IMR-90 (cell line): ENCODE measurements around the gene TMEM60. TPM values are rescaled to one million over a fixed set of nuclear protein-coding genes. Genes with fewer than 3 reads are reported as not detected.

Experiments used
- ATAC-seq: fragments of 200-7000 bp; cut with Tn5 transposase; 2 replicates; pipeline ENCODE4 v1.9.1; 2020; ENCODE audit warnings: low read depth, mild to moderate bottlenecking, moderate library complexity
- BruUV-seq: library from RNA; stranded (reverse); fragments of 400-500 nt; replicated peaks from 2 replicates; lab custom pipeline; 2021; lab: Mats Ljungman, UMichigan
- CTCF ChIA-PET: fragments of 300-600 bp; formaldehyde crosslinking; extraction: SDS; loops from one replicate; lab custom pipeline; 2021; ENCODE audit warnings: antibody characterized with exemption; lab: Yijun Ruan, JAX
- POLR2A ChIA-PET: fragments of 300-600 bp; sonication (Branson Sonifier 250); formaldehyde crosslinking; loops from one replicate; lab custom pipeline; 2022; ENCODE audit warnings: antibody characterized with exemption; ENCODE audit not compliant: unreplicated experiment; lab: Charles Lee
- DNase-seq: peaks from one replicate; pipeline ENCODE4 v3.0.0; 2013
- H2AFZ ChIP-seq: replicated peaks from 2 replicates; pipeline ENCODE3; 2013; ENCODE audit warnings: low read length, mild to moderate bottlenecking; ENCODE audit not compliant: poor library complexity
- H2AK5ac ChIP-seq: 2 replicates; pipeline ENCODE4 v1.6.1; 2013; ENCODE audit warnings: low read depth, low read length, inconsistent platforms
- H2AK9ac ChIP-seq: replicated peaks from 2 replicates; pipeline ENCODE3; 2013; ENCODE audit warnings: mild to moderate bottlenecking, low read depth, low read length, moderate library complexity; ENCODE audit not compliant: poor library complexity
- H2BK120ac ChIP-seq: 2 replicates; pipeline ENCODE4 v1.6.1; 2013; ENCODE audit warnings: low read depth, low read length, inconsistent platforms
- H2BK15ac ChIP-seq: 3 replicates; pipeline ENCODE4 v1.6.1; 2013; ENCODE audit warnings: low read depth, low read length, inconsistent platforms
- H2BK20ac ChIP-seq: 2 replicates; pipeline ENCODE4 v1.6.1; 2013; ENCODE audit warnings: low read depth, mild to moderate bottlenecking, inconsistent platforms, low read length, moderate library complexity
- H2BK5ac ChIP-seq: 2 replicates; pipeline ENCODE4 v1.6.1; 2013; ENCODE audit warnings: mild to moderate bottlenecking, low read depth, low read length, inconsistent platforms; ENCODE audit not compliant: poor library complexity, severe bottlenecking
- H3K14ac ChIP-seq: replicated peaks from 2 replicates; pipeline ENCODE4 v1.6.1; 2013; ENCODE audit warnings: low read depth, low read length, inconsistent platforms
- H3K18ac ChIP-seq: 2 replicates; pipeline ENCODE4 v1.6.1; 2013; ENCODE audit warnings: low read depth, low read length, control low read depth
- H3K23ac ChIP-seq: 2 replicates; pipeline ENCODE4 v1.6.1; 2013; ENCODE audit warnings: low read depth, low read length, inconsistent platforms
- H3K27ac ChIP-seq: 2 replicates; pipeline ENCODE4 v1.5.1; 2013; ENCODE audit warnings: mild to moderate bottlenecking, control low read depth, low read length; ENCODE audit not compliant: insufficient read depth
- H3K27me3 ChIP-seq: 2 replicates; pipeline ENCODE4 v1.6.1; 2013; ENCODE audit warnings: low read length; ENCODE audit not compliant: control insufficient read depth, insufficient read depth
- H3K36me3 ChIP-seq: 2 replicates; pipeline ENCODE4 v1.6.1; 2013; ENCODE audit warnings: low read length, mixed read lengths; ENCODE audit not compliant: control insufficient read depth, insufficient read depth
- H3K4ac ChIP-seq: 2 replicates; pipeline ENCODE4 v1.6.1; 2013; ENCODE audit warnings: low read depth, low read length, inconsistent platforms
- H3K4me1 ChIP-seq: 2 replicates; pipeline ENCODE4 v1.6.1; 2013; ENCODE audit warnings: low read length, mixed read lengths; ENCODE audit not compliant: control insufficient read depth, insufficient read depth
- H3K4me2 ChIP-seq: 2 replicates; pipeline ENCODE4 v1.6.1; 2013; ENCODE audit warnings: low read depth, mild to moderate bottlenecking, control low read depth, low read length, moderate library complexity
- H3K4me3 ChIP-seq: 2 replicates; pipeline ENCODE4 v1.5.1; 2013; ENCODE audit warnings: low read depth, mild to moderate bottlenecking, control low read depth, low read length, moderate library complexity; ENCODE audit not compliant: insufficient read depth
- H3K56ac ChIP-seq: 2 replicates; pipeline ENCODE4 v1.6.1; 2013; ENCODE audit warnings: low read length, inconsistent platforms; ENCODE audit not compliant: insufficient read depth; ENCODE audit errors: extremely low read depth
- H3K79me1 ChIP-seq, 2 experiments: 2 replicates each; pipeline ENCODE4 v1.6.1; 2013; ENCODE audit warnings: low read length in 2 of 2, inconsistent platforms in 1 of 2, low read depth in 1 of 2
- H3K9ac ChIP-seq: 2 replicates; pipeline ENCODE4 v1.6.1; 2013; ENCODE audit warnings: low read depth, low read length, control low read depth
- H3K9me1 ChIP-seq: 2 replicates; pipeline ENCODE4 v1.6.1; 2013; ENCODE audit warnings: low read length, inconsistent platforms; ENCODE audit not compliant: insufficient read depth
- H3K9me3 ChIP-seq: 2 replicates; pipeline ENCODE4 v1.6.1; 2013; ENCODE audit warnings: low read length; ENCODE audit not compliant: control insufficient read depth, insufficient read depth
- H4K20me1 ChIP-seq: 2 replicates; pipeline ENCODE4 v1.6.1; 2013; ENCODE audit warnings: low read length, inconsistent platforms; ENCODE audit not compliant: insufficient read depth
- H4K5ac ChIP-seq: 2 replicates; pipeline ENCODE4 v1.6.1; 2013; ENCODE audit warnings: mild to moderate bottlenecking, low read depth, low read length, control low read depth
- H4K8ac ChIP-seq, 2 experiments: 2 replicates each; pipeline ENCODE4 v1.6.1; 2013; ENCODE audit warnings: low read depth in 2 of 2, low read length in 2 of 2, control low read depth in 1 of 2, inconsistent platforms in 1 of 2
- H4K91ac ChIP-seq: 2 replicates; pipeline ENCODE4 v1.6.1; 2013; ENCODE audit warnings: low read depth, low read length, inconsistent platforms; ENCODE audit not compliant: insufficient read depth
- BHLHE40 ChIP-seq: fragments of 150-350 bp; IDR thresholded peaks from 2 replicates; pipeline ENCODE4 v1.6.1; 2016; ENCODE audit warnings: mild to moderate bottlenecking, low read depth, low read length
- CHD1 ChIP-seq: IDR thresholded peaks from 2 replicates; pipeline ENCODE4 v1.6.1; 2012; ENCODE audit warnings: low read depth, low read length, improper control_type of control experiment
- FOS ChIP-seq: fragments of 150-350 bp; IDR thresholded peaks from 2 replicates; pipeline ENCODE4 v1.6.1; 2016; ENCODE audit warnings: low read depth, low read length
- MAFK ChIP-seq: IDR thresholded peaks from 2 replicates; pipeline ENCODE4 v1.6.1; 2012; ENCODE audit warnings: low read depth, low read length, improper control_type of control experiment
- MAZ ChIP-seq: IDR thresholded peaks from 2 replicates; pipeline ENCODE4 v1.6.1; 2012; ENCODE audit warnings: low read depth, mild to moderate bottlenecking, low read length, improper control_type of control experiment, moderate library complexity, borderline replicate concordance
- MXI1 ChIP-seq: IDR thresholded peaks from 2 replicates; pipeline ENCODE4 v1.6.1; 2012; ENCODE audit warnings: low read depth, mild to moderate bottlenecking, low read length, moderate library complexity, borderline replicate concordance
- NFE2L2 ChIP-seq: fragments of 150-350 bp; IDR thresholded peaks from 2 replicates; pipeline ENCODE4 v1.6.1; 2016; ENCODE audit warnings: low read depth, mild to moderate bottlenecking, low read length
- POLR2A ChIP-seq: IDR thresholded peaks from 2 replicates; pipeline ENCODE4 v1.6.1; 2012; ENCODE audit warnings: mild to moderate bottlenecking, low read depth, low read length
- RAD21 ChIP-seq: IDR thresholded peaks from 2 replicates; pipeline ENCODE4 v1.6.1; 2012; ENCODE audit warnings: low read length, improper control_type of control experiment
- RCOR1 ChIP-seq: IDR thresholded peaks from 2 replicates; pipeline ENCODE4 v1.6.1; 2012; ENCODE audit warnings: mild to moderate bottlenecking, low read length, improper control_type of control experiment; ENCODE audit not compliant: insufficient replicate concordance
- RFX5 ChIP-seq: IDR thresholded peaks from 2 replicates; pipeline ENCODE4 v1.8.0; 2012; ENCODE audit warnings: low read depth, mild to moderate bottlenecking, low read length, moderate library complexity
- SMC3 ChIP-seq: fragments of 150-350 bp; IDR thresholded peaks from 2 replicates; pipeline ENCODE4 v1.6.1; 2016; ENCODE audit warnings: low read depth, mild to moderate bottlenecking, antibody characterized with exemption, low read length, moderate library complexity
- WGBS, 2 experiments: methylation state at CpG; one replicate each; pipeline versions ENCODE4 v1.1.5 to v1.1.7; 2013; ENCODE audit warnings: missing lambda C conversion rate in 2 of 2; ENCODE audit not compliant: insufficient read length in 1 of 2; ENCODE audit errors: extremely low coverage in 2 of 2; 5-methylcytosine and 5-hydroxymethylcytosine counted together
- dilution Hi-C: fragments of 300-500 bp; cut with HindIII; formaldehyde crosslinking; loops from one replicate; pipeline ENCODE4 v1.14.3; 2018; ENCODE audit warnings: low sequenced_read_pairs; ENCODE audit not compliant: unreplicated experiment
- in situ Hi-C: fragments of 300-500 bp; cut with MboI; formaldehyde crosslinking; loops from 3 replicates; pipeline ENCODE4 v1.14.3; 2019; ENCODE audit warnings: low sequenced_read_pairs, inconsistent platforms, mixed read lengths
- intact Hi-C: fragments of 100-400 bp; cut with micrococcal nuclease; formaldehyde crosslinking; loops from 2 replicates; pipeline ENCODE4 v1.10.0; 2022
- polyA plus RNA-seq, 3 experiments: library from polyadenylated mRNA; depleted of rRNA; stranded (reverse); fragments of >200 nt; gene quantifications; 2 replicates each; pipeline ENCODE4 v1.2.3, GENCODE V29; 2012; ENCODE audit warnings: low replicate concordance in 1 of 3
- total RNA-seq: library from RNA; depleted of rRNA; stranded (reverse); fragments of >200 nt; gene quantifications from 2 replicates; pipeline ENCODE4 v1.2.3, GENCODE V29; 2012
- TF ChIP-seq, protein P1 (sequence below): conservative IDR thresholded peaks from 2 replicates; pipeline ENCODE4 v1.5.1; 2012; ENCODE audit warnings: mild to moderate bottlenecking, low read depth, low read length, improper control_type of control experiment
- TF ChIP-seq, protein P2 (sequence below): fragments of 150-350 bp; IDR thresholded peaks from 2 replicates; pipeline ENCODE4 v1.6.1; 2016; ENCODE audit warnings: low read depth, mild to moderate bottlenecking, low read length, moderate library complexity, borderline replicate concordance

Gene TMEM60
- total and polyA plus RNA-seq, 2 of the 4 experiments (the other 2 are of a cell fraction), result 9.9 to 17.2 TPM

DNA sequence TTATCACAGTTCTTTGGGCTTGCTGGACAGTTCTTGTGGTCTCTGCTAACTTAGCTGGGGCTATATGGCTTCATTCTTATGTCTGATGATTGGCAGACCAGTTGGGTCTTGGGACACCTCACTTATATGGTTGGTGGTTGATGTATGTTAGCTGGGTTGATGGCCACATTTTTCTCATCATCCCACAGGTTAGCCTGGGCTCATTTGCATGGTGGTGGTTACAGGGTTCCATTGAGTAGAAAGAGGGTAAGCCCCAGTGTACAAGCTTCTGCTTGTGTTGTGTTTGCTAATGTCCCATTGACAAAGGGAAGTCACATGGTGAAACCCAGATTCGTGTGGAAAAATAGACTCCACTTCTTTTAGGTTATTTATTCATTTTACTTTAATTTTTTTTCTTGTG is 40.6 kb downstream of the TMEM60 start:
- H3K79me1 ChIP-seq, result peaks cover 13 to 57% of the 10 kb centered on the region in 2 experiments
- BruUV-seq, result no TSS peak
- no peak overlapping the region for H2BK20ac ChIP-seq
- no peaks in the 10 kb centered on the region for H3K9me3 ChIP-seq
- H4K5ac ChIP-seq, result no peak overlapping the region
- no peak overlapping the region for H3K14ac ChIP-seq
- no peaks in the 10 kb centered on the region for H3K27me3 ChIP-seq
- H3K9me1 ChIP-seq, result no peaks in the 10 kb centered on the region
- ChIA-PET POLR2A (no interaction called here), CTCF (interaction anchor here (1.1 kb wide), 1 partner anchor 100 kb away, joined by 5 read pairs; no protein-coding TSS in a partner anchor)
- no peak overlapping the region for H3K4me3 ChIP-seq
- DNase-seq (no peak), ATAC-seq (no peak)
- H3K4ac ChIP-seq, result no peak overlapping the region
- H3K36me3 ChIP-seq, result no peaks in the 10 kb centered on the region
- intact Hi-C loops, result no loop called here
- WGBS, 2 experiments, result no CpG with 5 or more reads among the region's 1 CpG
- no peak overlapping the region for H2AK9ac ChIP-seq
- dilution Hi-C loops, result no loop called here
- H3K18ac ChIP-seq, result no peak overlapping the region
- no peak overlapping the region for H2AFZ ChIP-seq
- no peak overlapping the region for H3K9ac ChIP-seq
- H2BK120ac ChIP-seq, result no peak overlapping the region
- no peaks in the 10 kb centered on the region; the same call in 1 of the 2 replicates for H3K4me1 ChIP-seq
- no peak for TF ChIP-seq POLR2A
- no peak for TF ChIP-seq NFE2L2
- TF ChIP-seq SMC3, result no peak
- TF ChIP-seq RCOR1, result no peak
- no peak for TF ChIP-seq RAD21
- TF ChIP-seq MAZ, result no peak
- TF ChIP-seq RFX5, result no peak
- TF ChIP-seq, protein P1, sequence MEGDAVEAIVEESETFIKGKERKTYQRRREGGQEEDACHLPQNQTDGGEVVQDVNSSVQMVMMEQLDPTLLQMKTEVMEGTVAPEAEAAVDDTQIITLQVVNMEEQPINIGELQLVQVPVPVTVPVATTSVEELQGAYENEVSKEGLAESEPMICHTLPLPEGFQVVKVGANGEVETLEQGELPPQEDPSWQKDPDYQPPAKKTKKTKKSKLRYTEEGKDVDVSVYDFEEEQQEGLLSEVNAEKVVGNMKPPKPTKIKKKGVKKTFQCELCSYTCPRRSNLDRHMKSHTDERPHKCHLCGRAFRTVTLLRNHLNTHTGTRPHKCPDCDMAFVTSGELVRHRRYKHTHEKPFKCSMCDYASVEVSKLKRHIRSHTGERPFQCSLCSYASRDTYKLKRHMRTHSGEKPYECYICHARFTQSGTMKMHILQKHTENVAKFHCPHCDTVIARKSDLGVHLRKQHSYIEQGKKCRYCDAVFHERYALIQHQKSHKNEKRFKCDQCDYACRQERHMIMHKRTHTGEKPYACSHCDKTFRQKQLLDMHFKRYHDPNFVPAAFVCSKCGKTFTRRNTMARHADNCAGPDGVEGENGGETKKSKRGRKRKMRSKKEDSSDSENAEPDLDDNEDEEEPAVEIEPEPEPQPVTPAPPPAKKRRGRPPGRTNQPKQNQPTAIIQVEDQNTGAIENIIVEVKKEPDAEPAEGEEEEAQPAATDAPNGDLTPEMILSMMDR, result no peak
- TF ChIP-seq, protein P2, sequence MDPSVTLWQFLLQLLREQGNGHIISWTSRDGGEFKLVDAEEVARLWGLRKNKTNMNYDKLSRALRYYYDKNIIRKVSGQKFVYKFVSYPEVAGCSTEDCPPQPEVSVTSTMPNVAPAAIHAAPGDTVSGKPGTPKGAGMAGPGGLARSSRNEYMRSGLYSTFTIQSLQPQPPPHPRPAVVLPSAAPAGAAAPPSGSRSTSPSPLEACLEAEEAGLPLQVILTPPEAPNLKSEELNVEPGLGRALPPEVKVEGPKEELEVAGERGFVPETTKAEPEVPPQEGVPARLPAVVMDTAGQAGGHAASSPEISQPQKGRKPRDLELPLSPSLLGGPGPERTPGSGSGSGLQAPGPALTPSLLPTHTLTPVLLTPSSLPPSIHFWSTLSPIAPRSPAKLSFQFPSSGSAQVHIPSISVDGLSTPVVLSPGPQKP, result no peak
- no peak for TF ChIP-seq MAFK
- no peak for TF ChIP-seq CHD1
- TF ChIP-seq MXI1, result no peak
- TF ChIP-seq BHLHE40, result no peak
- TF ChIP-seq FOS, result no peak
- H2BK5ac ChIP-seq, result no peak overlapping the region
- no peak overlapping the region for H3K23ac ChIP-seq
- no peak overlapping the region for H4K8ac ChIP-seq
- H3K56ac ChIP-seq, result no peak overlapping the region
- no peak overlapping the region for H2BK15ac ChIP-seq
- no peak overlapping the region for H2AK5ac ChIP-seq
- peaks cover 4% of the 10 kb centered on the region; the same call in 1 of the 2 replicates for H4K20me1 ChIP-seq
- no peak overlapping the region for H3K27ac ChIP-seq
- in situ Hi-C loops, result no loop called here
- H4K91ac ChIP-seq, result no peak overlapping the region
- no peak overlapping the region for H3K4me2 ChIP-seq
